CD14-positive monocyte (primary cell): ENCODE data around the gene KCNN3. TPM values are rescaled to one million over a fixed set of nuclear protein-coding genes. Genes with fewer than 3 reads are reported as not detected.
A peak's percentile ranks its signal among the peaks of the same experiment; 100 is the strongest.

Experiments used
- DNase-seq, 3 donors: peaks; one replicate each; pipeline ENCODE4 v3.0.0-alpha.2; 2011 to 2022
- H2AFZ ChIP-seq: 2 replicates; pipeline ENCODE4 v1.6.0; 2012; ENCODE audit warnings: mild to moderate bottlenecking, low read depth, low read length, inconsistent platforms; ENCODE audit not compliant: insufficient read depth, poor library complexity, severe bottlenecking
- H3K27ac ChIP-seq, 2 donors: 1 replicate in 1 of 2; 2 replicates in 1 of 2; pipeline ENCODE4 v1.5.1; 2012 to 2013; ENCODE audit warnings: low read length in 2 of 2, control low read depth in 1 of 2, inconsistent platforms in 1 of 2, low read depth in 1 of 2, mild to moderate bottlenecking in 1 of 2
- H3K27me3 ChIP-seq, 2 donors: one replicate each; pipeline versions ENCODE4 v1.6.0 to v1.6.1; 2011 to 2013; ENCODE audit warnings: low read length in 2 of 2; ENCODE audit not compliant: control insufficient read depth in 2 of 2, insufficient read depth in 2 of 2
- H3K36me3 ChIP-seq, 2 donors: replicated peaks in 1 of 2; 1 replicate in 1 of 2; 2 replicates in 1 of 2; pipeline versions ENCODE4 v1.5.1 to v1.6.1; 2012 to 2013; ENCODE audit warnings: low read length in 2 of 2, control low read depth in 1 of 2, inconsistent platforms in 1 of 2, mild to moderate bottlenecking in 1 of 2; ENCODE audit not compliant: insufficient read depth in 2 of 2, control insufficient read depth in 1 of 2
- H3K4me1 ChIP-seq, 2 donors: 1 replicate in 1 of 2; 2 replicates in 1 of 2; pipeline versions ENCODE4 v1.5.1 to v1.6.1; 2012 to 2013; ENCODE audit warnings: low read length in 2 of 2, control low read depth in 1 of 2, inconsistent platforms in 1 of 2, mild to moderate bottlenecking in 1 of 2, moderate library complexity in 1 of 2; ENCODE audit not compliant: insufficient read depth in 2 of 2, control insufficient read depth in 1 of 2
- H3K4me2 ChIP-seq: replicated peaks from 2 replicates; pipeline ENCODE3; 2012; ENCODE audit warnings: low read length, moderate library complexity, mild to moderate bottlenecking; ENCODE audit not compliant: poor library complexity, severe bottlenecking; ENCODE audit errors: extremely low read depth
- H3K4me3 ChIP-seq, 3 experiments: fragments of 200-600 bp in 1 of 3; sonication (generic) in 1 of 3; replicated peaks in 1 of 3; 1 replicate in 2 of 3; 2 replicates in 1 of 3; pipeline ENCODE4 v1.5.1; 2011 to 2013; ENCODE audit warnings: low read length in 3 of 3, mild to moderate bottlenecking in 3 of 3, control low read depth in 2 of 3, low read depth in 2 of 3, inconsistent platforms in 1 of 3, moderate library complexity in 1 of 3
- H3K79me2 ChIP-seq: 2 replicates; pipeline ENCODE4 v1.6.0; 2012; ENCODE audit warnings: mild to moderate bottlenecking, control low read depth, inconsistent platforms, low read length, moderate library complexity; ENCODE audit not compliant: insufficient read depth
- H3K9ac ChIP-seq: 2 replicates; pipeline ENCODE4 v1.6.0; 2017; ENCODE audit warnings: low read length, mild to moderate bottlenecking; ENCODE audit not compliant: insufficient read depth, poor library complexity, severe bottlenecking
- H3K9me3 ChIP-seq, 2 donors: replicated peaks in 1 of 2; 1 replicate in 1 of 2; 2 replicates in 1 of 2; pipeline versions ENCODE4 v1.5.1 to v1.6.1; 2012 to 2013; ENCODE audit warnings: low read length in 2 of 2, control low read depth in 1 of 2; ENCODE audit not compliant: control insufficient read depth in 1 of 2, insufficient read depth in 1 of 2
- H4K20me1 ChIP-seq: 2 replicates; pipeline ENCODE4 v1.6.0; 2012; ENCODE audit warnings: mild to moderate bottlenecking, low read length, control low read depth, moderate library complexity; ENCODE audit not compliant: insufficient read depth
- H3K27ac Mint-ChIP-seq, 7 donors: one replicate each; pipeline ENCODE4 v1.8.0; 2020; ENCODE audit warnings: mild to moderate bottlenecking in 7 of 7, mixed read lengths in 7 of 7, moderate library complexity in 6 of 7, inconsistent platforms in 2 of 7
- H3K27me3 Mint-ChIP-seq, 3 donors: one replicate each; pipeline ENCODE4 v1.8.0; 2021 to 2022; ENCODE audit warnings: low read depth in 3 of 3, mild to moderate bottlenecking in 3 of 3, mixed read lengths in 3 of 3, moderate library complexity in 3 of 3, inconsistent platforms in 1 of 3
- H3K36me3 Mint-ChIP-seq, 2 donors: one replicate each; pipeline ENCODE4 v1.8.0; 2020; ENCODE audit warnings: mixed read lengths in 2 of 2, inconsistent platforms in 1 of 2, mild to moderate bottlenecking in 1 of 2
- H3K4me1 Mint-ChIP-seq: one replicate; pipeline ENCODE4 v1.8.0; 2020; ENCODE audit warnings: mild to moderate bottlenecking, mixed read lengths
- H3K4me3 Mint-ChIP-seq, 2 donors: one replicate each; pipeline ENCODE4 v1.8.0; 2020; ENCODE audit warnings: mild to moderate bottlenecking in 2 of 2, mixed read lengths in 2 of 2, moderate library complexity in 1 of 2
- H3K9me3 Mint-ChIP-seq, 7 donors: one replicate each; pipeline ENCODE4 v1.8.0; 2020 to 2022; ENCODE audit warnings: mixed read lengths in 7 of 7, mild to moderate bottlenecking in 6 of 7, moderate library complexity in 6 of 7, inconsistent platforms in 2 of 7
- WGBS: methylation state at CpG from one replicate; pipeline ENCODE4 v1.1.5; 2013; ENCODE audit warnings: missing lambda C conversion rate; ENCODE audit not compliant: insufficient coverage; 5-methylcytosine and 5-hydroxymethylcytosine counted together
- intact Hi-C, 2 donors: fragments of 100-400 bp; cut with micrococcal nuclease; formaldehyde crosslinking; loops; one replicate each; pipeline versions ENCODE4 v1.15.0 to v1.15.1; 2023
- polyA plus RNA-seq, 3 donors: library from polyadenylated mRNA; depleted of rRNA in 1 of 3; unstranded in 2 of 3; stranded (reverse) in 1 of 3; fragments of 300-500 nt in 2 of 3; fragments of >200 nt in 1 of 3; fragmentation: Illumina TruSeq in 2 of 3; gene quantifications; 1 replicate in 2 of 3; 2 replicates in 1 of 3; pipeline ENCODE4 v1.2.3, GENCODE V29; 2012 to 2021
- TF ChIP-seq, protein P1 (sequence below): fragments of 200-600 bp; IDR thresholded peaks from one replicate; pipeline ENCODE4 v1.8.0; 2022; ENCODE audit warnings: antibody characterized with exemption, mild to moderate bottlenecking

Gene KCNN3
- polyA plus RNA-seq, 3 donors, result not detected

DNA sequence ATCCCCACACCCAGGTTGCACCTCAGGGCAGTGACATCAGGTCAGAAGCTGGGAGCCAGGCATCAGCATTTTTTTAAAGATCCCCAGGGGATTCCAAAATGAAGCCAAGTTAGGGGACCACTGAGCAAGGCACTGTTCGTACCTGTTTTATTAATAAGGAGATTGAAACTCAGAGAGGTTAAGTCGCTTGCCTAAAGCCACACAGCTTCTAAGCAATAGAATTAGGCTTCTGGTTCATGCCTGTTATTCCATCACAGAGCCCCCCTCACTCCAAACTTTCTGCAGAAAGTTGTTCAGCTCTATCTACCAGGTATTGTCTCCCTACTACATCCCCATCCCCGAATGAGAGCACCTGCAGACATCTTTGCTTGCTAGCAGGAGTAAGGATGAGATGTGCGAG is 28.7 kb downstream of the KCNN3 start:
- peaks cover 2% of the 10 kb centered on the region for H3K4me1 Mint-ChIP-seq
- H3K9me3 Mint-ChIP-seq, result no peaks in the 10 kb centered on the region
- H3K27me3 Mint-ChIP-seq, result peaks cover 2 to 9% (median 3%) of the 10 kb centered on the region in 3 donors
- Histone ChIP-seq H3K36me3 (no peaks in the 10 kb centered on the region), H3K79me2 (no peaks in the 10 kb centered on the region), H3K27ac (no peak overlapping the region), H3K27me3 (no peaks in the 10 kb centered on the region), H4K20me1 (no peaks in the 10 kb centered on the region), H2AFZ (no peak overlapping the region), H3K4me2 (no peak overlapping the region), H3K9ac (no peak overlapping the region), H3K9me3 (no peaks in the 10 kb centered on the region), H3K4me3 (no peak overlapping the region), H3K4me1 (no peaks in the 10 kb centered on the region)
- H3K36me3 Mint-ChIP-seq, result no peaks in the 10 kb centered on the region
- H3K4me3 Mint-ChIP-seq, result no peak overlapping the region
- no peak for DNase-seq
- TF ChIP-seq, protein P1, sequence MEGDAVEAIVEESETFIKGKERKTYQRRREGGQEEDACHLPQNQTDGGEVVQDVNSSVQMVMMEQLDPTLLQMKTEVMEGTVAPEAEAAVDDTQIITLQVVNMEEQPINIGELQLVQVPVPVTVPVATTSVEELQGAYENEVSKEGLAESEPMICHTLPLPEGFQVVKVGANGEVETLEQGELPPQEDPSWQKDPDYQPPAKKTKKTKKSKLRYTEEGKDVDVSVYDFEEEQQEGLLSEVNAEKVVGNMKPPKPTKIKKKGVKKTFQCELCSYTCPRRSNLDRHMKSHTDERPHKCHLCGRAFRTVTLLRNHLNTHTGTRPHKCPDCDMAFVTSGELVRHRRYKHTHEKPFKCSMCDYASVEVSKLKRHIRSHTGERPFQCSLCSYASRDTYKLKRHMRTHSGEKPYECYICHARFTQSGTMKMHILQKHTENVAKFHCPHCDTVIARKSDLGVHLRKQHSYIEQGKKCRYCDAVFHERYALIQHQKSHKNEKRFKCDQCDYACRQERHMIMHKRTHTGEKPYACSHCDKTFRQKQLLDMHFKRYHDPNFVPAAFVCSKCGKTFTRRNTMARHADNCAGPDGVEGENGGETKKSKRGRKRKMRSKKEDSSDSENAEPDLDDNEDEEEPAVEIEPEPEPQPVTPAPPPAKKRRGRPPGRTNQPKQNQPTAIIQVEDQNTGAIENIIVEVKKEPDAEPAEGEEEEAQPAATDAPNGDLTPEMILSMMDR, result no peak
- H3K27ac Mint-ChIP-seq, result no peak overlapping the region
- 100% methylated on average over 1 of the region's 4 CpGs for WGBS
- intact Hi-C loops, result no loop called here

DNA sequence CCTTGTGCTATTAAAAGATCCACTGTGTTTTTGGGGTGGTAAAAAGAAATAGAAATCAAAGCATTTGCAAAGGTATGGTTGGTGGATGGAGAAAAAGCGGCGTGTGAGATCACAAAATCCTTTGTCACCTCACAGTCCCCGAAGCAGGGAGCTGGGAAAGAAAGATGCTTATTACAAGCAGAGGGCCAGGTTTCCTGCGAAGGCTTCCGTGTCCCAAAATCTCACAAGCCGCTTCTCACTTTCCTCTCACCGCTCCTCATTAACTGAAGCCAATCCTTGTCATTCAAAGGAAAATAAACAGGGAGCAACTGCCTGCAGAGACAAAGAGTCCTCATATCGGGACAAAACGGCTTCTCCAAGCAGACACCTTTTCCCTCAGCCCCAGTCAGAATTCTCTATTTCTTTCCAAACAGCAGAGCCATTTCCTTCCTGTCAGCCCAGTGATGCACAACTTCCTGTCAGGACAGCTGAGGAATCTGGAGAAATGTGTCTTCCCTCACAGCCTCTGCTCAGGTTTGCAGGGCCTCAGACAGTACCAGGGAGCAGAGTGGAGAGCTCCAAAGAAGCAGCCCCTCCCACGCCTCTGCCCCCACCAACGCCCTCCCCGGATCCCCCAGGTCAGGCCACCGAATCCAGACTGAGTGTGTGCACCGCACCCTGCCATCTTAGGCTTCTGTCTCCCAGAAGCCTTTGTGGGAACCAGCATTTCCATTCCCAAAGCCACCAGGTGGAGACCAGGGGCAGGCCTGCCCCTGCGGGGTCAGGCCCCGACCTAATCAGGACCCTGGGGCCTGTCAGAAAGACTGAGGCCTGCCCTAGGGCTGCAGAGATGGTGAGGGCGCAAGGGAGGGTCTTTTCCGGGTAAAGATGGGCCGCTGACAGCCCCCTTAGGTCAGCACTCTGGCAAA is 29.6 kb downstream of the KCNN3 start:
- 83% methylated on average over 10 of the region's 19 CpGs for WGBS
- H3K4me3 ChIP-seq, result no peak overlapping the region
- H3K36me3 ChIP-seq, result no peaks in the 10 kb centered on the region
- H2AFZ ChIP-seq, result no peak overlapping the region
- no peaks in the 10 kb centered on the region for H3K79me2 ChIP-seq
- H3K9me3 Mint-ChIP-seq, result no peaks in the 10 kb centered on the region
- peak overlapping the region in 1 of 2 donors; percentile 46 for H3K4me3 Mint-ChIP-seq
- H3K4me1 ChIP-seq, result no peaks in the 10 kb centered on the region
- TF ChIP-seq, protein P1, result no peak
- H3K36me3 Mint-ChIP-seq, result no peaks in the 10 kb centered on the region
- H3K9ac ChIP-seq, result no peak overlapping the region
- H3K27ac Mint-ChIP-seq, result no peak overlapping the region
- H3K27me3 Mint-ChIP-seq, result peaks cover 3 to 7% (median 5%) of the 10 kb centered on the region in 3 donors
- H3K4me1 Mint-ChIP-seq, result peaks cover 2% of the 10 kb centered on the region
- H3K9me3 ChIP-seq, result no peaks in the 10 kb centered on the region
- no peak overlapping the region for H3K27ac ChIP-seq
- DNase-seq, result no peak
- intact Hi-C loops, result no loop called here
- no peak overlapping the region for H3K4me2 ChIP-seq
- H4K20me1 ChIP-seq, result no peaks in the 10 kb centered on the region
- H3K27me3 ChIP-seq, result no peaks in the 10 kb centered on the region
